UCSD-AML1 (cell line): ENCODE results near the gene IKBKG.
"Not testable (repeated sequence)": the region's sequence is repeated elsewhere in the genome, so short reads cannot be mapped to it uniquely, and the experiment has no call there.

Source experiments
- DNase-seq: peaks from one replicate; lab custom pipeline; 2025; ENCODE audit not compliant: unreplicated experiment; lab: John Stamatoyannopoulos, UW

Gene IKBKG

GRCh38 chrX:154602766-154603437 is 55.5 kb downstream of the IKBKG start:
- DNase-seq, result no peak

- no peak for DNase-seq
Measured at GRCh38 chrX:154603438-154604430, 56.3 kb downstream of the IKBKG start.

- DNase-seq, result no peak
Measured at GRCh38 chrX:154605566-154605965, 58.1 kb downstream of the IKBKG start.

GRCh38 chrX:154607370-154607769 is 60.0 kb downstream of the IKBKG start:
- no peak for DNase-seq

GRCh38 chrX:154607976-154608375 is 60.6 kb downstream of the IKBKG start:
- not testable (repeated sequence) for DNase-seq

- DNase-seq, result not testable (repeated sequence)
Measured at GRCh38 chrX:154608823-154609222, 61.4 kb downstream of the IKBKG start.

GRCh38 chrX:154611146-154611545 is 63.7 kb downstream of the IKBKG start:
- not testable (repeated sequence) for DNase-seq

- not testable (repeated sequence) for DNase-seq
Measured at GRCh38 chrX:154613586-154613985, 66.2 kb downstream of the IKBKG start.
